ENCODE measurements around the gene SRRT.
"Not testable (repeated sequence)": the region's sequence is repeated elsewhere in the genome, so short reads cannot be mapped to it uniquely, and the experiment has no call there.

SRRT gene

GRCh38 chr7:100900978-100901377, 26.1 kb downstream of the SRRT start:
- Histone ChIP-seq H3K27me3 (replicated peaks; ENCODE audit: control insufficient read depth, insufficient read depth, low read length) (peaks cover 34% of the 10 kb centered on the region), H3K9me3 (ENCODE audit: control insufficient read depth, low read length) (no peaks in the 10 kb centered on the region), H3K4me3 (ENCODE audit: low read length) (no peak overlapping the region), H3K4me1 (ENCODE audit: control insufficient read depth, insufficient read depth, low read length) (no peaks in the 10 kb centered on the region), H3K36me3 (ENCODE audit: control insufficient read depth, insufficient read depth, low read length, severe bottlenecking) (no peaks in the 10 kb centered on the region), H3K9ac (ENCODE audit: low read length) (no peak overlapping the region)
- no peak for DNase-seq (ENCODE audit: low read depth)

GRCh38 chr7:100901921-100902332, 27.0 kb downstream of the SRRT start:
- DNase-seq (ENCODE audit: low read depth): no peak
- no peak overlapping the region for H3K4me3 ChIP-seq (ENCODE audit: low read length)

DNA sequence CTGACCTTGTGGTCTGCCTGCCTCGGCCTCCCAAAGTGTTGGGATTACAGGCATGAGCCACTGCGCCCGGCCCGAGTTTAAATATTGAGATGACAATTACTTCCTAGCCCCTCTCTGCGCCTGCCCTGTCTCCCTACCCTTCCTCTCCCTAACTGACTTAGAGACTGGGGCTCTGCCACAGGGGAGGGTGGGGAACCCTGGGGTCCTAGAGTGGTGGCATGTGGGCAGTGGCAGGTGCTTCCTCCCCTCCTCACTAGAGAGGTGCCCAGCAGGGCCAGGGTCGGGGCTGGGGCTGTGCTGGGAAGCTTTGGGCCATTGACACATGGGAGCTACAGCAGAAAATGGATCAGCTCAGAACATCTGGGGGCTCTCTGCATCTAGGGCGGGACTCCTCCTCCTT, 27.7 kb downstream of the SRRT start:
- no peak overlapping the region for H3K4me3 ChIP-seq (ENCODE audit: low read length)
- peaks cover 7% of the 10 kb centered on the region for H3K9me3 ChIP-seq (ENCODE audit: control insufficient read depth, low read length)
- H3K9ac ChIP-seq (ENCODE audit: low read length): no peak overlapping the region
- DNase-seq (ENCODE audit: low read depth): no peak
- peaks cover 25% of the 10 kb centered on the region for H3K27me3 ChIP-seq (replicated peaks; ENCODE audit: control insufficient read depth, insufficient read depth, low read length)
- no peaks in the 10 kb centered on the region for H3K4me1 ChIP-seq (ENCODE audit: control insufficient read depth, insufficient read depth, low read length)
- no peaks in the 10 kb centered on the region for H3K36me3 ChIP-seq (ENCODE audit: control insufficient read depth, insufficient read depth, low read length, severe bottlenecking)

More at GRCh38 chr7:100901921-100902332, 27.0 kb downstream of the SRRT start:
- Histone ChIP-seq H3K36me3 (ENCODE audit: control insufficient read depth, insufficient read depth, low read length, severe bottlenecking) (no peaks in the 10 kb centered on the region), H3K27me3 (replicated peaks; ENCODE audit: control insufficient read depth, insufficient read depth, low read length) (peaks cover 29% of the 10 kb centered on the region), H3K9ac (ENCODE audit: low read length) (no peak overlapping the region), H3K4me1 (ENCODE audit: control insufficient read depth, insufficient read depth, low read length) (no peaks in the 10 kb centered on the region), H3K9me3 (ENCODE audit: control insufficient read depth, low read length) (peaks cover 7% of the 10 kb centered on the region)

DNA sequence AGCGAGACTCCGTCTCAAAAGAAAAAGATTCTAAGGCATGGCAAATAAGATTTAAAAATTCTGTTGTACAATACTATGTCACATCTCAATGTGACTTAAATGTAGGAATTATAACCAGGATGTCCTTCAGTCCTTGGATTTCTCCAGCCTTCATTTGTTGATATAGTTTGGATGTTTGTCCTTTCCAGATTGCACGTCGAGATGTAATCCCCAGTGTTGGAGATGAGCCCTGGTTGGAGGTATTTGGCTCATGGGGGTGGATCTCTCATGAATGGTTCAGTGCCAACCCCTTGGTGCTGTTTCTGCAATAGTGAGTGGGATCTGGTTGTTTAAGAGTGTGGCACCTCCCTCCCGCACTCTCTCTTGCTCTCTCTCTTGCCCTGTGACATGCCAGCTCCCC, 33.6 kb downstream of the SRRT start:
- Histone ChIP-seq H3K27me3 (replicated peaks; ENCODE audit: control insufficient read depth, insufficient read depth, low read length) (peaks cover 3% of the 10 kb centered on the region), H3K36me3 (ENCODE audit: control insufficient read depth, insufficient read depth, low read length, severe bottlenecking) (no peaks in the 10 kb centered on the region), H3K9ac (ENCODE audit: low read length) (no peak overlapping the region), H3K9me3 (ENCODE audit: control insufficient read depth, low read length) (peaks cover 7% of the 10 kb centered on the region), H3K4me3 (ENCODE audit: low read length) (no peak overlapping the region), H3K4me1 (ENCODE audit: control insufficient read depth, insufficient read depth, low read length) (no peaks in the 10 kb centered on the region)
- DNase-seq (ENCODE audit: low read depth): no peak

GRCh38 chr7:100910443-100910842, 35.5 kb downstream of the SRRT start:
- H3K9ac ChIP-seq (ENCODE audit: low read length); H3K36me3 ChIP-seq (ENCODE audit: control insufficient read depth, insufficient read depth, low read length, severe bottlenecking); H3K9me3 ChIP-seq (ENCODE audit: control insufficient read depth, low read length); H3K4me3 ChIP-seq (ENCODE audit: low read length); DNase-seq (ENCODE audit: low read depth); H3K4me1 ChIP-seq (ENCODE audit: control insufficient read depth, insufficient read depth, low read length); H3K27me3 ChIP-seq (replicated peaks; ENCODE audit: control insufficient read depth, insufficient read depth, low read length): not testable (repeated sequence)

- Histone ChIP-seq H3K36me3 (ENCODE audit: control insufficient read depth, insufficient read depth, low read length, severe bottlenecking) (no peaks in the 10 kb centered on the region), H3K27me3 (replicated peaks; ENCODE audit: control insufficient read depth, insufficient read depth, low read length) (peaks cover 3% of the 10 kb centered on the region), H3K4me1 (ENCODE audit: control insufficient read depth, insufficient read depth, low read length) (peaks cover 3% of the 10 kb centered on the region), H3K4me3 (ENCODE audit: low read length) (no peak overlapping the region), H3K9me3 (ENCODE audit: control insufficient read depth, low read length) (peaks cover 4% of the 10 kb centered on the region), H3K9ac (ENCODE audit: low read length) (no peak overlapping the region)
- DNase-seq (ENCODE audit: low read depth): no peak
Observed at GRCh38 chr7:100911484-100911883, 36.6 kb downstream of the SRRT start.

GRCh38 chr7:100914208-100914878, 39.4 kb downstream of the SRRT start:
- H3K4me1 ChIP-seq (ENCODE audit: control insufficient read depth, insufficient read depth, low read length): peaks cover 3% of the 10 kb centered on the region
- no peaks in the 10 kb centered on the region for H3K36me3 ChIP-seq (ENCODE audit: control insufficient read depth, insufficient read depth, low read length, severe bottlenecking)
- H3K27me3 ChIP-seq (replicated peaks; ENCODE audit: control insufficient read depth, insufficient read depth, low read length): peaks cover 16% of the 10 kb centered on the region
- H3K9me3 ChIP-seq (ENCODE audit: control insufficient read depth, low read length): no peaks in the 10 kb centered on the region
- no peak overlapping the region for H3K9ac ChIP-seq (ENCODE audit: low read length)
- no peak for DNase-seq (ENCODE audit: low read depth)
- no peak overlapping the region for H3K4me3 ChIP-seq (ENCODE audit: low read length)

- peaks cover 18% of the 10 kb centered on the region for H3K27me3 ChIP-seq (replicated peaks; ENCODE audit: control insufficient read depth, insufficient read depth, low read length)
- H3K4me1 ChIP-seq (ENCODE audit: control insufficient read depth, insufficient read depth, low read length): peaks cover 3% of the 10 kb centered on the region
- H3K36me3 ChIP-seq (ENCODE audit: control insufficient read depth, insufficient read depth, low read length, severe bottlenecking): no peaks in the 10 kb centered on the region
- H3K9me3 ChIP-seq (ENCODE audit: control insufficient read depth, low read length): no peaks in the 10 kb centered on the region
- H3K4me3 ChIP-seq (ENCODE audit: low read length): no peak overlapping the region
- no peak for DNase-seq (ENCODE audit: low read depth)
- H3K9ac ChIP-seq (ENCODE audit: low read length): no peak overlapping the region
Observed at GRCh38 chr7:100914879-100915447, 40.1 kb downstream of the SRRT start.

DNA sequence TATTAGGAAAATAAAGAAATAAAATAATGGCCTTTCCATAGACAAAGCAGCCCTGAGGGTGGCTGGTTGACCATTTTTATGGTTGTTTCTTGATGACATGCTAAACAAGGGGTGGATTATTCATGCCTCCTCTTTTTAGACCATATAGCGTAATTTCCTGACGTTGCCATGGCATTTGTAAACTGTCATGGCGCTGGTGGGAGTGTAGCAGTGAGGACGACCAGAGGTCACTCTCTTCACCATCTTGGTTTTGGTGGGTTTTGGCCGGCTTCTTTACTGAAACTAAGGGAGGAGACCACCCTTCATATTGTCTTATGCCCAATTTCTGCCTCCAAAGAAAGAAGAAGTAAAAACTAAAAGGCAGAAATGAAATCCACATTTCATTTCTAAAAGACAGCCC, 44.4 kb downstream of the SRRT start:
- H3K9me3 ChIP-seq (ENCODE audit: control insufficient read depth, low read length); DNase-seq (ENCODE audit: low read depth); H3K4me1 ChIP-seq (ENCODE audit: control insufficient read depth, insufficient read depth, low read length); H3K4me3 ChIP-seq (ENCODE audit: low read length); H3K9ac ChIP-seq (ENCODE audit: low read length); H3K36me3 ChIP-seq (ENCODE audit: control insufficient read depth, insufficient read depth, low read length, severe bottlenecking): not testable (repeated sequence)
- H3K27me3 ChIP-seq (replicated peaks; ENCODE audit: control insufficient read depth, insufficient read depth, low read length): peaks cover 26% of the 10 kb centered on the region

GRCh38 chr7:100919779-100920437, 45.0 kb downstream of the SRRT start:
- H3K9ac ChIP-seq (ENCODE audit: low read length); H3K4me1 ChIP-seq (ENCODE audit: control insufficient read depth, insufficient read depth, low read length); DNase-seq (ENCODE audit: low read depth); H3K9me3 ChIP-seq (ENCODE audit: control insufficient read depth, low read length); H3K4me3 ChIP-seq (ENCODE audit: low read length); H3K36me3 ChIP-seq (ENCODE audit: control insufficient read depth, insufficient read depth, low read length, severe bottlenecking): not testable (repeated sequence)
- H3K27me3 ChIP-seq (replicated peaks; ENCODE audit: control insufficient read depth, insufficient read depth, low read length): peaks cover 26% of the 10 kb centered on the region

DNA sequence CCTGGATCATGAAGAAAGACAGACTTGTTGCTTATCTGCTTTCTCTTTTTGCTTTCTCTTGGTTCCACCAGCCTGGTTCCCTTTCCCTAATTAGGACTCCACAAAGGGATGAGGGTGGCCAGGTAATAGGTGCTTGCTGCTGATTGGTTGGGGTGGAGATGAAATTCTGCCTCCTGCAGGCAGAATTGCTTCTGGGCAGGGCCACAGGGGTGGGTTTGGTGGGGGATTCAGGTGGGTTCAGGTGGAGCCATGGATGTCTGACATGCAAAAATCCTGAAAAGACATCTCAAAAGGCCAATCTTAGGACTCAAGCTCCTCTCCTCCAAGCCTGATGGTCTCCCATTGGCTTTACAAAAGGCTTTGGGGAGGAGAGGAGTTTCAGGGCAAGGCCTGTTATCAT, 46.1 kb downstream of the SRRT start:
- Histone ChIP-seq H3K9me3 (ENCODE audit: control insufficient read depth, low read length) (peaks cover 7% of the 10 kb centered on the region), H3K4me1 (ENCODE audit: control insufficient read depth, insufficient read depth, low read length) (peaks cover 3% of the 10 kb centered on the region), H3K4me3 (ENCODE audit: low read length) (no peak overlapping the region), H3K27me3 (replicated peaks; ENCODE audit: control insufficient read depth, insufficient read depth, low read length) (peaks cover 26% of the 10 kb centered on the region), H3K9ac (ENCODE audit: low read length) (no peak overlapping the region), H3K36me3 (ENCODE audit: control insufficient read depth, insufficient read depth, low read length, severe bottlenecking) (no peaks in the 10 kb centered on the region)
- no peak for DNase-seq (ENCODE audit: low read depth)

All from adipocyte (in vitro differentiated cells).